Body of pancreas (tissue), 4 donors: Measurements from ENCODE around the gene GLRA2. TPM values are rescaled to one million over a fixed set of nuclear protein-coding genes. Genes with fewer than 3 reads are reported as not detected.

ENCODE experiments used
- ATAC-seq: fragments of 150-250 bp; one replicate; pipeline ENCODE4 v1.9.1; 2016
- DNase-seq, 4 donors: peaks; one replicate each; pipeline ENCODE4 v3.0.0-alpha.2; 2019
- H3K27ac ChIP-seq, 4 donors: fragments of 200-600 bp; sonication (generic); 1 replicate in 3 of 4; 2 replicates in 1 of 4; pipeline versions ENCODE4 v1.5.1 to v1.6.1; 2016 to 2019; ENCODE audit warnings: mild to moderate bottlenecking in 1 of 4, mixed read lengths in 1 of 4, moderate library complexity in 1 of 4
- H3K27me3 ChIP-seq, 2 donors: fragments of 200-600 bp; sonication (generic); one replicate each; pipeline ENCODE4 v1.6.0; 2016; ENCODE audit warnings: mild to moderate bottlenecking in 1 of 2
- H3K36me3 ChIP-seq, 2 donors: fragments of 200-600 bp; sonication (generic); replicated peaks in 1 of 2; 2 replicates each; pipeline ENCODE4 v1.5.1; 2016; ENCODE audit warnings: low read depth in 2 of 2; ENCODE audit not compliant: insufficient read depth in 1 of 2
- H3K4me1 ChIP-seq: fragments of 200-600 bp; sonication (generic); one replicate; pipeline ENCODE4 v1.6.0; 2016
- H3K4me3 ChIP-seq, 2 donors: fragments of 200-600 bp; sonication (generic); 1 replicate in 1 of 2; 2 replicates in 1 of 2; pipeline ENCODE4 v1.5.1; 2016 to 2019
- H3K9me3 ChIP-seq, 3 donors: fragments of 200-600 bp; sonication (generic); 1 replicate in 2 of 3; 2 replicates in 1 of 3; pipeline ENCODE4 v1.5.1; 2016
- CTCF ChIP-seq, 7 experiments: fragments of 450-650 bp in 4 of 7; fragments of 200-600 bp in 3 of 7; sonication (generic) in 3 of 7; IDR thresholded peaks; one replicate each; pipeline ENCODE4 v1.5.1; 2016 to 2019; ENCODE audit warnings: antibody characterized with exemption in 7 of 7
- POLR2A ChIP-seq, 3 donors: fragments of 450-650 bp; IDR thresholded peaks; one replicate each; pipeline ENCODE4 v1.6.1; 2016; ENCODE audit warnings: antibody characterized with exemption in 3 of 3, mild to moderate bottlenecking in 2 of 3
- WGBS, 2 donors: methylation state at CpG; one replicate each; pipeline ENCODE4 v1.1.5; 2017; 5-methylcytosine and 5-hydroxymethylcytosine counted together
- intact Hi-C: fragments of 100-400 bp; cut with DNase I; formaldehyde crosslinking; loops from one replicate; pipeline ENCODE4 v1.15.1; 2023
- total RNA-seq, 2 donors: library from RNA; depleted of rRNA; stranded (reverse); fragments of >200 nt; gene quantifications; one replicate each; pipeline ENCODE4 v1.1.0, GENCODE V29; 2016

The GLRA2 gene
- not detected for total RNA-seq

GRCh38 chrX:14529290-14529989 lies at the start of gene GLRA2:
Gene GLRA2 (plus strand): TSS chrX:14529536. CDS start chrX:14530058, 522 bp downstream.
- no peaks in the 10 kb centered on the region for H3K27me3 ChIP-seq
- H3K4me1 ChIP-seq, result no peaks in the 10 kb centered on the region
- H3K36me3 ChIP-seq, result no peaks in the 10 kb centered on the region
- no peak for DNase-seq
- ATAC-seq, result no peak
- no peak within 1 kb of the TSS for H3K27ac ChIP-seq
- H3K9me3 ChIP-seq, result no peaks in the 10 kb centered on the region
- intact Hi-C loops, result no loop called here
- TF ChIP-seq POLR2A (IDR thresholded peaks at IDR 0.05), result no peak
- TF ChIP-seq CTCF (IDR thresholded peaks at IDR 0.05), result no peak
- H3K4me3 ChIP-seq, result no peak within 1 kb of the TSS
- WGBS, 2 donors, result 6 to 7% methylated on average over 17 of the region's 17 CpGs

GRCh38 chrX:14489437-14489836 lies 39.9 kb upstream of the GLRA2 start:
- intact Hi-C loops, result no loop called here
- no peaks in the 10 kb centered on the region for H3K36me3 ChIP-seq
- no peaks in the 10 kb centered on the region for H3K27me3 ChIP-seq
- no peaks in the 10 kb centered on the region for H3K4me1 ChIP-seq
- no peak overlapping the region for H3K27ac ChIP-seq
- 68 to 73% methylated on average over 7 of the region's 8 CpGs for WGBS, 2 donors
- ATAC-seq (no peak), DNase-seq (no peak)
- no peaks in the 10 kb centered on the region for H3K9me3 ChIP-seq
- H3K4me3 ChIP-seq, result no peak overlapping the region
- TF ChIP-seq CTCF (IDR thresholded peaks at IDR 0.05) (no peak), POLR2A (IDR thresholded peaks at IDR 0.05) (no peak)

- WGBS, 2 donors, result 56 to 83% methylated on average over 1 to 3 of the region's 3 CpGs
- Histone ChIP-seq H3K27ac (no peak overlapping the region), H3K9me3 (no peaks in the 10 kb centered on the region), H3K36me3 (no peaks in the 10 kb centered on the region), H3K27me3 (no peaks in the 10 kb centered on the region), H3K4me3 (no peak overlapping the region), H3K4me1 (no peaks in the 10 kb centered on the region)
- no peak for DNase-seq
- no peak for ATAC-seq
- intact Hi-C loops, result no loop called here
- TF ChIP-seq CTCF (IDR thresholded peaks at IDR 0.05) (no peak), POLR2A (IDR thresholded peaks at IDR 0.05) (no peak)
Observed at GRCh38 chrX:14491689-14492088, 37.6 kb upstream of the GLRA2 start.

- no peaks in the 10 kb centered on the region for H3K27me3 ChIP-seq
- H3K36me3 ChIP-seq, result no peaks in the 10 kb centered on the region
- H3K27ac ChIP-seq, result no peak overlapping the region
- ATAC-seq (no peak), DNase-seq (no peak)
- TF ChIP-seq CTCF (IDR thresholded peaks at IDR 0.05), result no peak
- TF ChIP-seq POLR2A (IDR thresholded peaks at IDR 0.05), result no peak
- H3K9me3 ChIP-seq, result no peaks in the 10 kb centered on the region
- no peak overlapping the region for H3K4me3 ChIP-seq
- WGBS, 2 donors, result 38 to 45% methylated on average over 2 to 3 of the region's 3 CpGs
- intact Hi-C loops, result no loop called here
- no peaks in the 10 kb centered on the region for H3K4me1 ChIP-seq
Observed at GRCh38 chrX:14496674-14497073, 32.7 kb upstream of the GLRA2 start.

GRCh38 chrX:14497184-14497666 lies 32.1 kb upstream of the GLRA2 start:
- Histone ChIP-seq H3K4me1 (no peaks in the 10 kb centered on the region), H3K4me3 (no peak overlapping the region), H3K27me3 (no peaks in the 10 kb centered on the region), H3K9me3 (no peaks in the 10 kb centered on the region), H3K36me3 (no peaks in the 10 kb centered on the region), H3K27ac (no peak overlapping the region)
- intact Hi-C loops, result no loop called here
- 16 to 17% methylated on average over 4 of the region's 4 CpGs for WGBS, 2 donors
- no peak for ATAC-seq
- no peak for DNase-seq
- TF ChIP-seq POLR2A (IDR thresholded peaks at IDR 0.05) (no peak), CTCF (IDR thresholded peaks at IDR 0.05) (no peak)
